ENCODE measurements around the gene GBA3. TPM values are rescaled to one million over a fixed set of nuclear protein-coding genes. Genes with fewer than 3 reads are reported as not detected.

The GBA3 gene
- total RNA-seq, 1 experiment from 2014 or later: 0.09 TPM

DNA sequence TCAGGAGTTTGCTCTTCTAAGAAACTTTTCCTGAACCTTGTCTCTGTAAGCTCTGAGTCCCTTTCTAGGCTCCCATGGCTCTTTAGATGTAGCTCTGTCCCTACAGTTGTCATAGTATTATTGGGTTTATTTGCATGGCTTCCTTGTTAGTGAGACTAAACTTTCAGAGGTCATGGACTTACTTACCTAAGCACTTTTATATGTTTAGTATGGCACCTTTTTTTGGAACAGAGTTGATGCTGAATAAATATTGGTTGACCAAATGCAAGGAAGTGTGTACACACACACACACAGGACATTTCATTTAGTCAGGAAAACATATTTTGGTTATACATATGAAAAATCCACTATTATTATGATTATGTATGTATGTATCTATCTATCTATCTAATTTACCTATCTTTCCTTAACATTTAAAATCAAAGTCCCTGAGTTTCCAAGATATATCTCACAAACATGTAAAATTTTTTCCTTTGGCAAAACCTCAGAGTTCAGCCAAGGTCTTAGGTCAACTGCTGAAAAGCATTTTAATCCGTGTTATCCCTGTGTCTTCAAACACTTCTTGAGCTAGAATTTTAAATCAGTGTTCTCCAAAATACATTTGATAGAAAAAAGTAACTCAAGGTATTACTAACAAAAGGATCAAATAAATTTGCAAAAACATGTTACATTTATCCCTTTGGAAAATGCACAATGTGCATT lies 47.1 kb upstream of the GBA3 start:
- H3K27me3 Mint-ChIP-seq (ENCODE audit: low read depth): no peaks in the 10 kb centered on the region

DNA sequence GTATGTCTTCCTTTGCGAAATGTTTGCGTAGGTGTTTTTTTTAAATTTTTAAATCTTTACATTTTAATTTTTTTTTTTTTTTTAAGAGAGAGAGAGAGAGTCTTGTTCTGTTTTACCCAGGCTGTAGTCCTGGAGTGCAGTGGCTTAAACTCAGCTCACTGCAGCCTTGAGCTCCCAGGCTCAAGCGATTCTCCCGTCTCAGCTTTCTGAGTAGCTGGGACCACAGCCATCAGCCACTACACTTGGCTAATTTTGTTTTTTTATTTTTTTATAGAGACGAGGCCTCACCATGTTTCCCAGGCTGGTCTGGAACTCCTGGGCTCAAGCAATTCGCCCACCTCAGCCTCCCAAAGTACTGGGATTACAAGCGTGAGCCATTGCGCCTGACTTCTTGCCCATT lies 43.7 kb upstream of the GBA3 start:
- TF ChIP-seq ZNF396 (CRISPR knock-in tag; IDR thresholded peaks at IDR 0.05; ENCODE audit: borderline replicate concordance): no peak
- TF ChIP-seq TEAD1 (CRISPR knock-in tag; IDR thresholded peaks at IDR 0.05): no peak
- TF ChIP-seq, protein P1, sequence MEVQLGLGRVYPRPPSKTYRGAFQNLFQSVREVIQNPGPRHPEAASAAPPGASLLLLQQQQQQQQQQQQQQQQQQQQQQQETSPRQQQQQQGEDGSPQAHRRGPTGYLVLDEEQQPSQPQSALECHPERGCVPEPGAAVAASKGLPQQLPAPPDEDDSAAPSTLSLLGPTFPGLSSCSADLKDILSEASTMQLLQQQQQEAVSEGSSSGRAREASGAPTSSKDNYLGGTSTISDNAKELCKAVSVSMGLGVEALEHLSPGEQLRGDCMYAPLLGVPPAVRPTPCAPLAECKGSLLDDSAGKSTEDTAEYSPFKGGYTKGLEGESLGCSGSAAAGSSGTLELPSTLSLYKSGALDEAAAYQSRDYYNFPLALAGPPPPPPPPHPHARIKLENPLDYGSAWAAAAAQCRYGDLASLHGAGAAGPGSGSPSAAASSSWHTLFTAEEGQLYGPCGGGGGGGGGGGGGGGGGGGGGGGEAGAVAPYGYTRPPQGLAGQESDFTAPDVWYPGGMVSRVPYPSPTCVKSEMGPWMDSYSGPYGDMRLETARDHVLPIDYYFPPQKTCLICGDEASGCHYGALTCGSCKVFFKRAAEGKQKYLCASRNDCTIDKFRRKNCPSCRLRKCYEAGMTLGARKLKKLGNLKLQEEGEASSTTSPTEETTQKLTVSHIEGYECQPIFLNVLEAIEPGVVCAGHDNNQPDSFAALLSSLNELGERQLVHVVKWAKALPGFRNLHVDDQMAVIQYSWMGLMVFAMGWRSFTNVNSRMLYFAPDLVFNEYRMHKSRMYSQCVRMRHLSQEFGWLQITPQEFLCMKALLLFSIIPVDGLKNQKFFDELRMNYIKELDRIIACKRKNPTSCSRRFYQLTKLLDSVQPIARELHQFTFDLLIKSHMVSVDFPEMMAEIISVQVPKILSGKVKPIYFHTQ (CRISPR knock-in tag; IDR thresholded peaks at IDR 0.05): no peak
- no peak for TF ChIP-seq TEAD4 (CRISPR knock-in tag; IDR thresholded peaks at IDR 0.05)
- TF ChIP-seq, protein P2, sequence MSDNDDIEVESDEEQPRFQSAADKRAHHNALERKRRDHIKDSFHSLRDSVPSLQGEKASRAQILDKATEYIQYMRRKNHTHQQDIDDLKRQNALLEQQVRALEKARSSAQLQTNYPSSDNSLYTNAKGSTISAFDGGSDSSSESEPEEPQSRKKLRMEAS (CRISPR knock-in tag; IDR thresholded peaks at IDR 0.05): no peak
- TF ChIP-seq IRF2 (CRISPR knock-in tag; IDR thresholded peaks at IDR 0.05; ENCODE audit: borderline replicate concordance, low read depth): no peak
- TF ChIP-seq, protein P3, sequence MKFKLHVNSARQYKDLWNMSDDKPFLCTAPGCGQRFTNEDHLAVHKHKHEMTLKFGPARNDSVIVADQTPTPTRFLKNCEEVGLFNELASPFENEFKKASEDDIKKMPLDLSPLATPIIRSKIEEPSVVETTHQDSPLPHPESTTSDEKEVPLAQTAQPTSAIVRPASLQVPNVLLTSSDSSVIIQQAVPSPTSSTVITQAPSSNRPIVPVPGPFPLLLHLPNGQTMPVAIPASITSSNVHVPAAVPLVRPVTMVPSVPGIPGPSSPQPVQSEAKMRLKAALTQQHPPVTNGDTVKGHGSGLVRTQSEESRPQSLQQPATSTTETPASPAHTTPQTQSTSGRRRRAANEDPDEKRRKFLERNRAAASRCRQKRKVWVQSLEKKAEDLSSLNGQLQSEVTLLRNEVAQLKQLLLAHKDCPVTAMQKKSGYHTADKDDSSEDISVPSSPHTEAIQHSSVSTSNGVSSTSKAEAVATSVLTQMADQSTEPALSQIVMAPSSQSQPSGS (CRISPR knock-in tag; IDR thresholded peaks at IDR 0.05; ENCODE audit: borderline replicate concordance, low read depth): no peak
- no peak for TF ChIP-seq RORB (CRISPR knock-in tag; IDR thresholded peaks at IDR 0.05)
- DNase-seq (ENCODE audit: low spot score) (no peak), ATAC-seq (no peak)
- Mint-ChIP-seq H3K9me3 (peaks cover 6% of the 10 kb centered on the region), H3K36me3 (peaks cover 4% of the 10 kb centered on the region; the same call in 1 of the 2 replicates), H3K27me3 (ENCODE audit: low read depth) (no peaks in the 10 kb centered on the region), H3K4me1 (no peaks in the 10 kb centered on the region), H3K27ac (no peak overlapping the region), H3K4me3 (no peak overlapping the region)
- CTCF ChIA-PET: no interaction called here
- POLR2A ChIA-PET: interaction anchor here (0.7 kb wide), 1 partner anchor 167 kb away, joined by 3 read pairs; no protein-coding TSS in a partner anchor

More for the DNA sequence above, 47.1 kb upstream of the GBA3 start:
- ChIA-PET CTCF (no interaction called here), POLR2A (no interaction called here)
- DNase-seq (ENCODE audit: low spot score) (no peak), ATAC-seq (no peak)
- Mint-ChIP-seq H3K36me3 (peaks cover 7% of the 10 kb centered on the region; the same call in 1 of the 2 replicates), H3K27ac (no peak overlapping the region), H3K4me3 (no peak overlapping the region), H3K4me1 (no peaks in the 10 kb centered on the region), H3K9me3 (peaks cover 10% of the 10 kb centered on the region)
- TF ChIP-seq KAT7 (CRISPR knock-in tag; IDR thresholded peaks at IDR 0.05; ENCODE audit: borderline replicate concordance) (no peak), FOXJ3 (CRISPR knock-in tag; IDR thresholded peaks at IDR 0.05; ENCODE audit: borderline replicate concordance) (no peak), SMAD4 (CRISPR knock-in tag; IDR thresholded peaks at IDR 0.05) (no peak), TCF7 (CRISPR knock-in tag; IDR thresholded peaks at IDR 0.05; ENCODE audit: low read depth) (no peak), NR2C2 (CRISPR knock-in tag; IDR thresholded peaks at IDR 0.05) (no peak), SMAD3 (CRISPR knock-in tag; IDR thresholded peaks at IDR 0.05; ENCODE audit: borderline replicate concordance) (no peak), GABPB1 (CRISPR knock-in tag; IDR thresholded peaks at IDR 0.05) (no peak), ATF6 (CRISPR knock-in tag; IDR thresholded peaks at IDR 0.05) (no peak), PRRX2 (CRISPR knock-in tag; IDR thresholded peaks at IDR 0.05) (no peak)
- TF ChIP-seq, protein P3 (CRISPR knock-in tag; IDR thresholded peaks at IDR 0.05; ENCODE audit: borderline replicate concordance, low read depth): no peak
- TF ChIP-seq, protein P4, sequence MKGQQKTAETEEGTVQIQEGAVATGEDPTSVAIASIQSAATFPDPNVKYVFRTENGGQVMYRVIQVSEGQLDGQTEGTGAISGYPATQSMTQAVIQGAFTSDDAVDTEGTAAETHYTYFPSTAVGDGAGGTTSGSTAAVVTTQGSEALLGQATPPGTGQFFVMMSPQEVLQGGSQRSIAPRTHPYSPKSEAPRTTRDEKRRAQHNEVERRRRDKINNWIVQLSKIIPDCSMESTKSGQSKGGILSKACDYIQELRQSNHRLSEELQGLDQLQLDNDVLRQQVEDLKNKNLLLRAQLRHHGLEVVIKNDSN (CRISPR knock-in tag; IDR thresholded peaks at IDR 0.05): no peak

Data from WTC11 (cell line).